GM21526 (cell line): ENCODE measurements around the gene TRABD.
"Not testable (repeated sequence)": the region's sequence is repeated elsewhere in the genome, so short reads cannot be mapped to it uniquely, and the experiment has no call there.

Experiments
- ATAC-seq: cut with Tn5 transposase; IDR thresholded peaks from one replicate; pipeline ENCODE4 v1.9.1; 2021; ENCODE audit warnings: moderate library complexity; ENCODE audit not compliant: unreplicated experiment, low FRiP score

TRABD gene

GRCh38 chr22:50151571-50152537 is 33.9 kb upstream of the TRABD start:
- no peak for ATAC-seq

- no peak for ATAC-seq
Observed at GRCh38 chr22:50153056-50153755, 32.5 kb upstream of the TRABD start.

GRCh38 chr22:50153756-50154140 is 32.0 kb upstream of the TRABD start:
- no peak for ATAC-seq

GRCh38 chr22:50157709-50158375 is 27.9 kb upstream of the TRABD start:
- ATAC-seq = no peak

- no peak for ATAC-seq
Observed at GRCh38 chr22:50160947-50161346, 24.8 kb upstream of the TRABD start.

- ATAC-seq = no peak
Observed at GRCh38 chr22:50161508-50162390, 24.0 kb upstream of the TRABD start.

- no peak for ATAC-seq
Observed at GRCh38 chr22:50162391-50162956, 23.2 kb upstream of the TRABD start.

GRCh38 chr22:50165436-50166123 is 20.1 kb upstream of the TRABD start:
- no peak for ATAC-seq

GRCh38 chr22:50167689-50168489 is 17.8 kb upstream of the TRABD start:
- ATAC-seq = no peak

- not testable (repeated sequence) for ATAC-seq
Observed at GRCh38 chr22:50168490-50169180, 17.1 kb upstream of the TRABD start.

- no peak for ATAC-seq
Observed at GRCh38 chr22:50169181-50169759, 16.4 kb upstream of the TRABD start.

- ATAC-seq = no peak
Observed at GRCh38 chr22:50169774-50170341, 15.9 kb upstream of the TRABD start.

- ATAC-seq = no peak
Observed at GRCh38 chr22:50170453-50171318, 15.0 kb upstream of the TRABD start, which contains the start of gene PANX2. TSS of gene PANX2 (plus strand) at chr22:50170731. CDS start at chr22:50170731, 0 bp downstream.

GRCh38 chr22:50171319-50171964 is 14.3 kb upstream of the TRABD start:
- ATAC-seq = no peak

- no peak for ATAC-seq
Observed at GRCh38 chr22:50171965-50172421, 13.7 kb upstream of the TRABD start.
